D721Med (cell line): Measurements from ENCODE around the gene CALML6.

Source experiments
- DNase-seq: peaks from one replicate; pipeline ENCODE4 v3.0.0; 2011; ENCODE audit warnings: low spot score; ENCODE audit not compliant: insufficient read length
- FAIRE-seq: peaks from 2 replicates; lab custom pipeline; 2011; peaks lifted over from hg19 to GRCh38; lab: Jason Lieb, UNC
- CTCF ChIP-seq: IDR thresholded peaks from 2 replicates; pipeline ENCODE4 v1.5.1; 2012; ENCODE audit warnings: mild to moderate bottlenecking, control low read depth; ENCODE audit not compliant: insufficient read depth; ENCODE audit errors: missing control alignments

CALML6 gene

DNA sequence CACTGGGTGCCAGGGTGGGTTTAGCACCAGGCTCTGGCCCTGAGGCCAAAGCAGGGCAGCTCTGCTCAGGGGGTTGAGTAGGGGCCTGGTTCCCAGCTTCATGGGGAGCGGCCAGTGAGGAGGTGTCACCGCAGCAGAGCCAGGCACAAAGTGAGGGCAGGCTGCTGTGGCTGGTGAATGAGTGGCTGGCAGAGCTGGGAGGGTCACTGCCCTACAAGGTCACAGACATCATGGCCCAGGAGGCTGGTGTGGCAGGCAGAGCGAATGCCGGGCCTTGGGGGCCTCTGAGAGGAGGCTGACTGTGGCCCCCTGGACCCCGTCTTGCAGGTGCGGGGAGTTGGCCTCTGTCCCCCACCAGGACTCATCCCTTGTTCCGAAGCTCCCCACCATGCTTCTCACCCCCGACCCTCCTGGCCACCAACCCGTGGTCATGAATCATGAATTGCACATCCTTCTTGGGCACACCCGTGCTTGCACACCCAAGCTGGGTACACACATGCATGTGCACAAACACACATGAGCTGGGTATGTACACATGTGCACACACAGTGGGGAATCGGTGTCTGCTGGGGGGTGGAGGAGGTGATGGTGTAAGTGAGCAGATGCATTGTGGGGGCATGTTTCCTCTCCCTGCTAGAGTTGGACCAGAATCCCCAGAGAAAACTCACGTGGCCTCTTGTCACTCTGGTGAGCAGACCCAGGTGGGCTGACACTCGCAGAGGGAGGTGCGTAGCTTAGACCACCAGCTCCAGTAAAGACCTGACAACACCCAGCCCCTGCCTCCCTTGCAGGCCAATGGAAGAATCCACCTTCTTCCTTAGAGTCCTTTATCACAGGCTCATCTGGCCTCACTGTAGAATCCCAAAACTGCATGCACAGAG lies 19.4 kb upstream of the CALML6 start:
- no peak for TF ChIP-seq CTCF
- no peak for FAIRE-seq
- no peak for DNase-seq

DNA sequence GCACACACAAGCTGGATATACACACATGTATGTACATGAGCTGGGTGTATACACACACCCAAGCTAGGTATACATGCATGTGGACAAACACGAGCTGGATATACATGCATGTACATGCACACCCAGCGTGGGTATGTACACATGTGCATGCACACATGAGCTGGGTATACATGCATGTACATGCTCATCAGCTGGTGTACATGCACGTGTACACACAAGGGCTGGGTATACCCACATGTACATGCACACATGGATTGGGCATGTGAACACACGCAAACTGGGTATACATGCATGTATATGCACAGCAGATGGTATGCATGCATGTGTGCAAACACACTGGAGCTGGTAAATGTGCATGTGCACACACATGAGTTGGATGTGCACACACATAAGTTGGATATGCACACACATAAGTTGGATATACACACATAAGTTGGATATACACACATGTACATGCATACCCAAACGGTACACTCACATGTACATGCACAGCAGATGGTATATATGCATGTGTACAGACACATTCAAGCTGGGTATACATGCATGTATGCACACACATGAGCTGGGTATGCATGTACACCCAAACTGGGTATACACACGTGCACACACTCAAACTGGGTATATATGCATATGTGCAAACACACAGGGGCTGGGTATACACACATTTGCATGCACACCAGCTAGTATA lies 16.7 kb upstream of the CALML6 start:
- DNase-seq (no peak), FAIRE-seq (no peak)
- TF ChIP-seq CTCF, result no peak

GRCh38 chr1:1899266-1899966 lies 15.6 kb upstream of the CALML6 start:
- FAIRE-seq (no peak), DNase-seq (no peak)
- peak; percentile 10 for TF ChIP-seq CTCF

DNA sequence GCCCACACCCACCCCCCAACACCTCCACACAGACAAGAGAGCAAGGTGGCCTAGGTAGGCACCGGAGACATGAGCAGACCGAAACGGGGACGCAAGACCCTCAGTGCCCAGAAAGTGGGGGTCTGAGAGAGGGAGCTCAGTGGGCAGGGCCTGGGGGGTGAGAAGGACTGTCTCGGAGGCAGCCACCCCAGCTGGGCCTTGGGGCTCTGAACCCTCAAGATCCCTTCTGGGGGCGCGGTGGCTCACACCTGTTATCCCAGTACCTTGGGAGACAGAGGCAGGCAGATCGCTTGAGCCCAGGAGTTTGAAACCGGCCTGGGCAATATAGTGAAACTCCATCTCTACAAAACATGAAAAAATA lies 15.1 kb upstream of the CALML6 start:
- no peak for FAIRE-seq
- TF ChIP-seq CTCF, result no peak
- DNase-seq, result no peak

- FAIRE-seq, result no peak
- no peak for DNase-seq
- TF ChIP-seq CTCF, result no peak
Measured at GRCh38 chr1:1900883-1901640, 14.0 kb upstream of the CALML6 start.

DNA sequence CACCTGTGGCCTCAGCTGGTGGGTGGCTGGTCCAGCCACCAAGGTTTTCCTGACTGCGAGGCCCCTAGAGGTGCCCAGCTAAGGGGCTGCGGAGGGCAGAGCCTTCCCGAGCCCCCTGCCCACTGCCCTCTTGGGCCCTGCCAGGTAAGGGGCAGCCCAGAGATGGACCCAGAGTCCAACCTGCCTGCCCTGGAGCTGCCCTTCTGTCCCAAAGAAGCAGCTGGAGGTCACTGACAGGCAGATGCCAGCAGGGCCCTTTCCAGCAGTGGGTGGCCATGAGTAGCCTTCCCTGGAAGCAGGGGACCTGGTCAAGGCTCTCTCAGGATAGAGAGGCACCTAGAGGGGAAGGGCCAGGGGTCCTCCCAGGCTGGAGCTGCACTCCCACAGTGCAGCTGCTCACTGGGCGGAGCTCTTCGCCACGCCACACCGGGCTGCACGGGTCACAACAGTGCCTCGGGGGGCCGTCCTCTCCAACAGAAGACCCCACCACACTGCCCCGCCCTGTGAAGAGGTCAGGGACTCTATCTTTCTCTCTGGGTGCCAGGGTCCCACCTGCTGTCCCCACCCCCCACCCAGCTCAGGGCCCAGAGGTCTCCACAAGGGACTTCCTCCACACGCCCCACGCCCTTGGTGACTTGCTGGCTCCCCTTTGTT lies 13.3 kb upstream of the CALML6 start:
- FAIRE-seq (no peak), DNase-seq (no peak)
- no peak for TF ChIP-seq CTCF
